HG02970 (cell line): ENCODE results near the gene LILRA2.
"Not testable (repeated sequence)": the region's sequence is repeated elsewhere in the genome, so short reads cannot be mapped to it uniquely, and the experiment has no call there.

ENCODE experiments used
- ATAC-seq: cut with Tn5 transposase; IDR thresholded peaks from one replicate; pipeline ENCODE4 v1.9.1; 2021; ENCODE audit warnings: mild to moderate bottlenecking, moderate library complexity, moderate number of reproducible peaks; ENCODE audit not compliant: unreplicated experiment, low FRiP score

LILRA2 gene

GRCh38 chr19:54573330-54573872 lies at the start of gene LILRA2:
Gene LILRA2 (plus strand): TSS chr19:54573790. CDS start chr19:54573879, 89 bp downstream.
- ATAC-seq: no peak

GRCh38 chr19:54525636-54526035 lies 48.0 kb upstream of the LILRA2 start:
- no peak for ATAC-seq

DNA sequence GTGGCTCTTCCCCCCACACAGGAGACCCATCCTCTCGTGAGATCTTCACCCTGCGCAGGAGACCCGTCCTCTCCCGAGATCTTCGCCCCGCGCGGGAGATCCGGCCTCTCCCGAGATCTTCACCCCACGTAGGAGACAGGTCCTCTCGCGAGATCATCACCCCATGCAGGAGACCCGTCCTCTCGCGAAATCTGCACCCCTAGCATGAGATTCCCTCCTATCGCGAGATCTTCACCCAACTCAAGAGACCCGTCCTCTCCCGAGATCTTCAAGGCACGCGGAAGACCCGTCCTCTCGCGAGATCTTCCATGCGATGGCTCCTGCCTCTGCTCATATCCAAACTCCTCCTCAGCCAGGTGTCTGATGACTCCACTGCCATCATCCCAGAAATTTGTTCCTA lies 46.6 kb upstream of the LILRA2 start:
- ATAC-seq: no peak

DNA sequence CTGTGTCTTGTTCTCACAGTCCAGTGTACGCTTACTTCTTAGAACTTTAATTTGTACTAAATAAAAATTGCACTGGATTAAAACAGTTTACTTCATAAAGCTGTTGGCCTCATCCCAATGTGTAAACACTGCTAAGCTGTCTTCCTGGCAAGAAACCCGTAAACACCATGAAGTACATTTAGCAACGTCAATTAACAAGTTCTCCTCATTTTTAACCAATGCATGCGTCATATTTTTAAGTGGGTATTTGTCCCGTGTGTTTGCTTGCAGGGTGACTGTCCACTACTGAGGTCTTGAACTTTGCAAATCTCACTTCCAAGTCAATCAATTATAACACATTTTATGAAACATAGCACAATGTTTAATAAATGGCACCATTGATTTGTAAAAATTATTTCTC lies 42.7 kb upstream of the LILRA2 start:
- ATAC-seq: no peak

DNA sequence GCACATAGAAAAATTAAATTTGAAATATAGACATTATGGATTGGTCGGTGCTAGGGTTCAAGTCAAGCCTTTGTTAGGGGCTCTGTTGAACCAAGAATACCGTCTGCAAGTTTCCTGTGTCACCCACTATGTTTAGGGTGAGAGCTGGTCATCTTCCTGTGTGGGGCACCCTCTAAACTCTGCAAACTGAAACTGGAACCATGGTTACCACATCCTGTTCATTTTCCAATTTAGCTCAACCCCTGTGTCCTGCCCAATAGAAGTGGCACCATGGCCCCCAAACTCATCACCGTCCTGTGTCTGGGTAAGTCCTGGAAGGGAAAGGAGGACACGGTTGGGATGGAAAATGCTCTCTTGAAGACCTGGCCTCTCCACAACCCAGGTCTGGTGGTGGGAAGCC lies 41.1 kb upstream of the LILRA2 start:
- no peak for ATAC-seq

GRCh38 chr19:54533476-54533875 lies 40.1 kb upstream of the LILRA2 start:
- ATAC-seq: no peak

DNA sequence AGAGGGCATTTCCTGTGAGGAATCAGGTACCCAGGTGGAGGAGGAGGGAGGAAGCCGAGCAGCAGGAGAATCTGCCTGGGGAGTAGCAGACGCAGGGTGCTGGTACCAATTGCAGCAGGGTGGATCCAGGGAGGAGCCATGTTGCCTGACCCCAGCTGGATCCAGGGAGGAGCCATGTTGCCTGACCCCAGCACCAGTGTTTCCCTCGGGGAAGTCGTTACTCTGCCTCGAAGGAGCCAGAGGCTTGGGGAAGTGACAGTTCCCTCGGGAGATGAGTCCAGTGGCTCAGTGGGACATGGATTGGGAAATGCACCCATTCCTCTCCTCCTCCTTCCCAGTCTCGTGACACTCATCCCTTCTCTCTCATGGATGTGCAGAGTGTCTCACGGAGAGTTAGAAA lies 39.4 kb upstream of the LILRA2 start:
- no peak for ATAC-seq

- ATAC-seq: no peak
These were observed 38.0 kb upstream of the LILRA2 start for GRCh38 chr19:54535601-54536000.

GRCh38 chr19:54536956-54537355 lies 36.6 kb upstream of the LILRA2 start:
- ATAC-seq: no peak

DNA sequence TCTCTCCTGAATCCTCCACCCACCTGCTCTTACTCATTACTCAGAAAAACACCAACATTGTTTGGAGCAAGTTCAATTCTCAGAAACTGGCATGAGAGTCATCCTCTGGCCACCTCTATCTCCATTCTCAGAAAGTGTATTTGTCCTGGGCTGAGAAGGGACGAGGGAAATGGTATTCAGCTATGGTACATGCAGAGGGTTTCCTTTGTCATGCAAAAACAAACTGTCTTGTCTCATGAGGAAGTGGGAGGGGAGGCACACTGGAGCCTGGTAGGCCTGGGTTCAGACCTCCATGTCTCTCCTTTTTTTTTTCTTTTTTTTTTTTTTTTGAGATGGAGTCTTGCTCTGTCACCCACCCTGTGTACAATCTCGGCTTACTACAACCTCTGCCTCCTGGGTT lies 31.9 kb upstream of the LILRA2 start:
- no peak for ATAC-seq

GRCh38 chr19:54548806-54549205 lies 24.8 kb upstream of the LILRA2 start:
- ATAC-seq: no peak

DNA sequence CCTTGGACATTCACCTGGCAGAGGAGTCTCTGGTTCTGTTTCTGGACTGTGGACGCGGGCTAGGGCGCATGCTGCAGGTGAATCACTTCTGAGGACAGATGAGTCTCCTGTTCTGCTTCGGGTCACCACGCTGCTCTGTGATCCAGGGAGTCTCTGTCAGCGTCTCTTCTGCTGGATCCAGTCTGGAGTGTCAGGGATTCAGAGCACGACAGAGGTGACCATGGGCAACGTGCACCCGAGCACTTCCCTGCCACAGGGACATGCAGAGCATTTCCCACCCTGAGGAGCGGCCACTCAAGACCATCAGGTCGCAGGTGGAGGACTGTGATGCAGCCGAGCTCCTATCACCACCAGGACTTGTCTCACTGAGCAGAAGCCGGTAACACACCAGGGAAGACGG lies 24.4 kb upstream of the LILRA2 start:
- ATAC-seq: no peak

DNA sequence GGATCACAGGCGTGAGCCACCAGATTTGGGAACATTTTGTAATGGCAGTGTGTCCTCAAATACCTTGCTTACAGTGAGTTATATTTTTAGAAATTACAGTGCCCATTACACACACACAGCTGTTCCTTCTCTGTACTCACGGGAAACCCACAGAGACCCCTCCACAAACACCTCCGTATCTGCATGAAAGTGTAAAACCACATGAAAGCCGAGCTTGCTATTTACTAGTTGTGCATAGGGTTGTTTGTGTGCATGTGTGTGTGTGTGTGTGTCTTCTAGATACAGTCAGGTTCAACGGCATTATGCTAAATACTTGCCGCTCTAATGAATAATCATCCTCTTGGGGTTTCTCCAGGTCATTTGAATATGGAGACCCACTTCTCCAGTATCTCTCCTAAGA lies 22.3 kb upstream of the LILRA2 start:
- ATAC-seq: no peak

- ATAC-seq: no peak
These were observed 21.4 kb upstream of the LILRA2 start for GRCh38 chr19:54551950-54552912.

DNA sequence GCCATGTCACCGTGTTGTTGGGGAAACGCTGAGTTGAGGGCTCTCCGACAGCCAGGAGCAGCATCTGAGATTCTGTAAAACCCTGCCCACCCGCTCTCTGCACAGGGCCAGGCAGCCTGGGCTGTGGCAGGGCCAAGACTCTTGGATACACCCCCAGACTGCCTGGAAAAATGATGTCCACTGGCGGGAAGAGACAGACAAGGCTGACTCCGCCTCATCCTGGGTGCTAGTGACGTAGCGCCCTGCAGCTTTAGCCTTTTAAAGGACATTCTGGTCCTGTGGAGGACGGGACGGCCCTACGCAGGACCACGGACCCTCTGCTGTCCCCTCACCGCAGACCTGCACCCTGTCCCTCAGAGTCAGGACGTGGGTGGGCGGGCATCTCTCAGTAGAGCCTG lies 20.7 kb upstream of the LILRA2 start:
- ATAC-seq: no peak

DNA sequence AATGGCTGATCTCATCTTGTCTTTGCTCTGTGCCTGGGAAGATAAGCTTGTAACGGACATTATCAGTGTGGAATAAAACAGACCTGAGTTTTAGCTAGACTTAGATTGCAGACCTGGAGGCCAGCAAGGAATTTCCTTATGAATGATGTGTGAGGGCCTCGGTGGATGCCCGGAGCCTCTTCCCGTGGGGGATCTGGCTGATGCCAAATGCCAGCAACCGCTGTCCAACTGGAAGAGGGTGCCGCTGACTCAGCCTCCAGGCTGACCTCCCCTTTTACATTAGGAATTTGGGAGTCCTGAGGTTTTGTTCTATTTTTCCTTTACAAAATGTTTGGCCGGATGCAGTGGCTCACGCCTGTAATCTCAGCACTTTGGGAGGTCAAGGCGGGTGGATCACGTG lies 19.6 kb upstream of the LILRA2 start:
- ATAC-seq: no peak

GRCh38 chr19:54554896-54555295 lies 18.7 kb upstream of the LILRA2 start:
- no peak for ATAC-seq

DNA sequence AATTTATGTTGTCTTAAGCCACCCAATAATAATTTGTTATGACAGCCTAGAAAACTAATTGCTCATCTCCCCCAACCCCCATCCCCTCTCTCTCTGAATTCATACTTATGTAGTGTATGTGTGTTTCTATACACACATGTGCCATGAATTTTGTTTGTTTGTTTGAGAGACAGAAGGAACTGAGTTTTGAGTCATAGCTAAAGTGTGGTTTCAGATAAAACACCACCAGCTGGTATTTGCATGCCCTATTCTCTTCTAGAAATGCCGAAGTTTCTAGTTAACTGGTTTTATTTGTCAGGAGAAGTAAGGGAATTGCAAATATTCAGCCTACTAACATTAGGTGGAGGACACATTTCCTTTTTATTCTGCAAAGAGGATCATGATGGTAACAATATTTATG lies 17.4 kb upstream of the LILRA2 start:
- ATAC-seq: no peak

GRCh38 chr19:54558339-54558738 lies 15.3 kb upstream of the LILRA2 start:
- no peak for ATAC-seq

- no peak for ATAC-seq
These were observed 12.7 kb upstream of the LILRA2 start for GRCh38 chr19:54560881-54561385.

DNA sequence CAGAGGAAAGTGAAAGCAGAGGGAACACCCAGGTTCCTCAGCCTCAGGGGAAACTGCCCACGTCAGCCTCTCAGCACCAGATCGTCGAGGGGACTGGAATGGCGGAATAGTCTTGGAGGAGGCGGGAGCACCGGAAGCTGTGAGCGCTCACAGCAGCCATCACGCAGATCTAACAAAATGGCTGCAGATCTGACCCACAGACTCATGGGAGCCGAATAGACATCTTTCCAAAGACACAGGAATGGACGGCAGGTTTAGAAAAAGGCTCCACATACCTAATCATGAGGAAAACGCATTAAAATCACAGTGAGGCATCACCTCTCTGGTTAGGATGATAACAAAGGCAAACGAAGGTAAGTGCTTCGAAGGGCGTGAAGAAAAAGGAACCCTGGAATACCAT lies 11.8 kb upstream of the LILRA2 start:
- ATAC-seq: no peak

GRCh38 chr19:54563206-54563605 lies 10.4 kb upstream of the LILRA2 start:
- ATAC-seq: not testable (repeated sequence)
